ENCODE measurements around the gene DPEP2NB.
"Not testable (repeated sequence)": the region's sequence is repeated elsewhere in the genome, so short reads cannot be mapped to it uniquely, and the experiment has no call there.

DPEP2NB gene

GRCh38 chr16:68015681-68016080 lies at the start of gene DPEP2NB:
TSS of gene DPEP2NB (minus strand) at chr16:68015911. CDS start at chr16:68015770, 141 bp downstream.
- FAIRE-seq = no peak

- FAIRE-seq = peak; percentile 69
Observed at GRCh38 chr16:68064791-68065365, 49.2 kb upstream of the DPEP2NB start.

- FAIRE-seq = no peak
Observed at GRCh38 chr16:68062910-68063393, 47.2 kb upstream of the DPEP2NB start.

GRCh38 chr16:68061396-68061795 lies 45.7 kb upstream of the DPEP2NB start:
- no peak for FAIRE-seq

GRCh38 chr16:68059804-68060203 lies 44.1 kb upstream of the DPEP2NB start:
- FAIRE-seq = no peak

GRCh38 chr16:68055395-68055794 lies 39.7 kb upstream of the DPEP2NB start:
- no peak for FAIRE-seq

GRCh38 chr16:68049449-68049848 lies 33.7 kb upstream of the DPEP2NB start:
- FAIRE-seq = no peak

GRCh38 chr16:68047987-68048386 lies 32.3 kb upstream of the DPEP2NB start:
- no peak for FAIRE-seq

GRCh38 chr16:68046106-68046505 lies 30.4 kb upstream of the DPEP2NB start:
- FAIRE-seq = no peak

GRCh38 chr16:68041783-68042182 lies 26.1 kb upstream of the DPEP2NB start:
- no peak for FAIRE-seq

- peak; percentile 8 for FAIRE-seq
Observed at GRCh38 chr16:68040506-68041288, 25.0 kb upstream of the DPEP2NB start.

- FAIRE-seq = no peak
Observed at GRCh38 chr16:68037841-68038597, 22.3 kb upstream of the DPEP2NB start.

GRCh38 chr16:68035227-68035626 lies 19.5 kb upstream of the DPEP2NB start:
- FAIRE-seq = no peak

- no peak for FAIRE-seq
Observed at GRCh38 chr16:68033101-68033500, 17.4 kb upstream of the DPEP2NB start.

- no peak for FAIRE-seq
Observed at GRCh38 chr16:68031951-68032350, 16.2 kb upstream of the DPEP2NB start.

- not testable (repeated sequence) for FAIRE-seq
Observed at GRCh38 chr16:68030108-68030507, 14.4 kb upstream of the DPEP2NB start.

- FAIRE-seq = no peak
Observed at GRCh38 chr16:68028996-68029395, 13.3 kb upstream of the DPEP2NB start.

- no peak for FAIRE-seq
Observed at GRCh38 chr16:68022728-68023537, 7.2 kb upstream of the DPEP2NB start, which contains the start of the genes DDX28 and DUS2. TSS of gene DDX28 (minus strand) at chr16:68023232. CDS start at chr16:68023202, 30 bp downstream. TSS of gene DUS2 (plus strand) at chr16:68023284. CDS start at chr16:68038024, 14,740 bp downstream.

GRCh38 chr16:68022278-68022727 lies 6.6 kb upstream of the DPEP2NB start:
- FAIRE-seq = no peak

- FAIRE-seq = no peak
Observed at GRCh38 chr16:68021490-68021889, 5.8 kb upstream of the DPEP2NB start.

- no peak for FAIRE-seq
Observed at GRCh38 chr16:68019167-68019680, 3.5 kb upstream of the DPEP2NB start.

GRCh38 chr16:68013440-68013839 lies 2.3 kb downstream of the DPEP2NB start:
- FAIRE-seq = no peak
